Jurkat, Clone E6-1 (cell line): Measurements from ENCODE around the gene MCTP1.

ENCODE experiments used
- DNase-seq: peaks from one replicate; pipeline ENCODE4 v3.0.0-alpha.2; 2011; ENCODE audit warnings: low read depth, low spot score
- H3K4me3 ChIP-seq: 2 replicates; pipeline ENCODE4 v1.5.1; 2011; ENCODE audit warnings: mild to moderate bottlenecking, low read length, control low read depth, moderate library complexity

Gene MCTP1

DNA sequence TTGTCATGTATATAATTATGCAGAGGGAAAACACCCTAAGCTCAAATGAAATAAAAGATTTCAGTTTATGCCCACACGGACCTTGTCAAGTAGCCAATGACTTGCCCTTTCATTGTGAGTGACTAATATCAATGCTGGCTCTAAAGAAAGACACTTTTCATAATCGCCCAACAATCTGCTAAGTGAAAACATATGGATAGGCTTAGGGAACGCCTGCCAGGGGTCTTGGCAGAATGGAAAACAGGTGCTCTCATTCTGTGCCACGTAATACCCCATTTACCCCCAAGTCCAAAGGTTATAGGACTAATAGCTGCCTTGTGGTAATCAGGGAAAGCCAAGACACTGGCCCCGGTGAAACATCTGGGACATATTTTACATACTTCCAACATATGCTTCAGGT is 508.7 kb downstream of the MCTP1 start:
- H3K4me3 ChIP-seq, result no peak overlapping the region
- no peak for DNase-seq

DNA sequence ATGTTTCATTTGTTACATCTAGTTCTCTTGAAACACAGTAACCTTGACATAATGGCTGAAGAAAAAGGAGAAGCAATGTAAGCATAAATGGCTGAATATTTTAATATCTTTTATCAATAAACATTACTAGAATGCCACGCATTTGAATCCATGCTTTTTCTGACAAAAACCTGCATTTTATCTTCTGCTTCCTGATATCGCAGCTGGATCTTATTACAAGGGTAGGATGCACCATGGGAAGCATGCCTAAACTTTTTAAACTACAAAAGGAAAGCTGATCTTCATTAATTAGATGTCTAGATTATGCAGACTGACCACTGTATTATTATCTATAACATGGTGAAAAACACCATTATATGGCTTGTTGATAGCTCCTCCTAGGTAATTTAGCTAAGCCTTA is 509.8 kb downstream of the MCTP1 start:
- DNase-seq, result no peak
- H3K4me3 ChIP-seq, result no peak overlapping the region

DNA sequence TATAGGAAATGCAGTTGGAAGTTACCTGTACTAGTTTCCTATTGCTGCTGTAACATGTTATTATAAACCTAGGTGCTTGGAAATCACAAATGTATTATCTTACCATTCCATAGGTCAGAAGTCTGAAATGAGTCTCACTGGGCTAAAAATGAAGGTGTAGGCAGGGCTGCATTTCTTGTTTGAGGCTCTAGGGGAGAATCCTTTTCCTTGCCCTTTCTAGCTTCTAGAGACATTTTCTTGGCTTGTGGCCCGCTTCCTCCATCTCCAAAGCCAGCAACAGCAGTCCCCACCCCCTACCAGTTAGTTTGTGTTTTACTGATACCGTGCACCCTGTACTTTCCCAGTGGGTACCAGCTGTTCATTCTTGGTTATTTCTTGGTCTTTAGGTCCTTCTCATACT is 513.2 kb downstream of the MCTP1 start:
- no peak for DNase-seq
- no peak overlapping the region for H3K4me3 ChIP-seq

DNA sequence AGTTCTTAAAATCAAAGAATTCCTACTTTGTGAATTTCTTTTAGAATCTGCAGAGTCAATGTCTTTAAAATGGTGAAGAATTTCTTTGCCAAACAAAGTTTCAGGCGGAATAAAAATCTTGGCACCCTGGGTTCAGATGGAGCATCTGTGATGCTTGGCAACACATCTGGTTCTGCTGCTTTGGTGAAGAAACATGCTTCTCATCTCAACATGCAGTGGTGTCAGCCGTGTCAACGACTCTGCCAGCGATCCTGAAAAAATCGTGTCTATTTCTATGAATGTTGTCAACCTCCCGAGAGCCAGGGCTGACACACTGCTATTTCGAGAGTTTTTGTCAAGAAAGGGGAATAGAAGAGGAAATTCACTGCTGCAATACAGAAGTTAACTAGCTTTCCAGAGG is 514.9 kb downstream of the MCTP1 start:
- no peak overlapping the region for H3K4me3 ChIP-seq
- no peak for DNase-seq

DNA sequence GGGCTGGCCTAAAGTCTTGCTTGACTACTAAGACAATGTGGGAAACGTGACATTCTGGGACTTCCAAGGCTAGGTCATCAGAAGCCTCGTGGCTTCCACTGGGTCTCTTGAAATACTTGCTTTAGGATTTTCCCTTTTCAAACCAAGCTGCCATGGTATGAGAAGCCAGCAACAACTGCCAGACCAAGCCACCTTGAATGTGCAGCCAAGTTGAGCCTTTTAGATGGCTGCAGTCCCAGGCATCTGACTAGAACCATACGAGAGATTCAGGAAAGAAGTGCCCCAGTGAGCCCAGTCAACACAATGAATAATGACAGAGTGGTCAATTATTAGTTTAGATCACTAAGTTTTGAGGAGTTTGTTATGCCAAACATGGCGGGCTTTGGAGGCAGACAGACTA is 523.1 kb downstream of the MCTP1 start:
- no peak for DNase-seq
- H3K4me3 ChIP-seq, result no peak overlapping the region

DNA sequence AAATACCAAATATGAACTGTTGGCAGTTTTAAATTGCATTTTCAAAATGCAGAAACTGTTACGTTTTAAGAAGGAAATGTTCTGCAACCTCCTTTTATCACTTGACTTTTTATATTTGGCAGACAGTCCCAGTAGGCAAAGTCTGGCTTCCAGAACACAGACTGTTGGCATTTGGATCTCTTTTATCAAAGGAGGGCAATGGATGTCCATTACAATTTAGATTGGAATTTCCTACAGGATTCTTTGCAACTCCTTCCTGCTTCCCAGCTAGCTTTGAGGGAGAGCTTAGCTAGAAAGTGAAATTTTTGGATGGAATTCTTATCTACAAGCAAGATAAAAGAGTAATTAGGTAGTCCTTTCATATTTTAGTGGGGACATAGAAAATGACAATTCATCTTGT is 523.8 kb downstream of the MCTP1 start:
- no peak for DNase-seq
- no peak overlapping the region for H3K4me3 ChIP-seq

DNA sequence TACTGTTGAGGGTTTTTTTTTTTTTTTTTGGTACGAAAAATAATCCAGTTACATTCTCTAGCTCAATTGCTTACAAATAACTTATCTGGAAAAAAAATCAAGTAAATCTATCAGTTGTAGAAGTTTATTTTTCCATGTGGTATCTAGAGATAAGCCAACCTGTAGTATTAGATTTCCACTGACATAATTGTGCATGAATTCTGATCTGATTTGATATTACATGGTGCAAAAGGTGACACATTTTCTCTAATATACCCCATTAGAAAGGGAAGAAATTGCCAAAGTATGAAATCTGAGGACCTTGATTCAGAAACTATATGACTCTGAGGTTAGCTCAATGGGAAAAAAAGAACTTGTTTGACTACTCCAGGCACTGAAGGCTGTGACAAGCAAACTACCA is 524.9 kb downstream of the MCTP1 start:
- no peak for DNase-seq
- H3K4me3 ChIP-seq, result no peak overlapping the region

DNA sequence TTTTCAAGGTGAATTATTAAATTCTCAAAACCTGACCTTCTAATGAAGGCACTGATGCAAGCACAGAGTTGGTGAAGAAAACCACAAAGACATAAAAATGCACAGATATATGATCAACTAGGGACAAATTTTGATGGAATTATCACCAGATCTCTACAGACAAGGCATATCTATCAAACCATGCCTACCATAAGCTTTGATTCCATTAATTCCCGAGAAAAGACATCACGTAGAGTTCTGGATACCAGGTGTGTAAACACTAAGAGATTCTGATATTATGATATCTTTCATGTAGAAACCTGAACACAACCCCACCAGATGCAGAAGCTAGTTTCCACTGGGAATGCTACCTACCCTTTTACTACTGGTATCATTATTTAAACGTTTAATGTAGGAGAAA is 525.9 kb downstream of the MCTP1 start:
- H3K4me3 ChIP-seq, result no peak overlapping the region
- DNase-seq, result no peak

DNA sequence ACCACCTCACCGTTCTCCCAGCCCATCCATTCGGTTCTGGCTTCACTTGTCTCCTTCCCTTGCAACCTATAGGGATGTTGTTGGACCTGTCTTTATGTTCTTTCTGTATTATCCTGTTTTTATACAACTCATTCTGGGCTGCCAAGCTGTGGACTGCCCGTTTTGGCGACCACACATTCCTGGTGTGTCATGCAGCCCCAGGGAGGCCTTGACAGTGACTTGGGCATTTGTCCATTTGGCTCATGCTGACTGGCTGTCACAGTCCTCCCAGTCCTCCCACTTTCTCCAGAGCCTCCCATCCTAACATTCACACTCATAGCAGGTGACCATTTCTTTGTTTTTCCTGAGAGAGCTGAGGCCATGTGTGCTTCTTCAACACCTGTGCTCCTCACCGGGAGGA is 530.1 kb downstream of the MCTP1 start:
- H3K4me3 ChIP-seq, result no peak overlapping the region
- DNase-seq, result no peak

DNA sequence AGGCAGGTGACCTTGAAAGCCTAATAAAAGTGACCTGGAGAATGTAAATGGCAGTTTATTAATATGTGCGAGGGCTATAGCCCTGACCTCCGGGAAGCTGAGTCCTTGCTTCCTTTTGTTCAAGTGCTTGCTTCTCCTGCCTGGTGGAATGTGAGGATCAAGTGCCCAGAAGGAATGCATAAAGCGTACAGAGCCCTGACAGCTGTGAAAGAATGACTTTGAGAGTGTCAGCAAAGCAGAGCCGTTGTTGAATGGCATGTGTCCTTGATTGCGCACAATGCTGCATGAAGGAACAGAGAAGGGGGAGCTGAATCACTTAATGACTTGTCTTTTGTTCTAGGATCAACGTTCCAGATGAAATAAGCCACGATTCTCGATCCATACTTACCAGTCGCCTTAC is 533.4 kb downstream of the MCTP1 start:
- DNase-seq, result no peak
- no peak overlapping the region for H3K4me3 ChIP-seq

DNA sequence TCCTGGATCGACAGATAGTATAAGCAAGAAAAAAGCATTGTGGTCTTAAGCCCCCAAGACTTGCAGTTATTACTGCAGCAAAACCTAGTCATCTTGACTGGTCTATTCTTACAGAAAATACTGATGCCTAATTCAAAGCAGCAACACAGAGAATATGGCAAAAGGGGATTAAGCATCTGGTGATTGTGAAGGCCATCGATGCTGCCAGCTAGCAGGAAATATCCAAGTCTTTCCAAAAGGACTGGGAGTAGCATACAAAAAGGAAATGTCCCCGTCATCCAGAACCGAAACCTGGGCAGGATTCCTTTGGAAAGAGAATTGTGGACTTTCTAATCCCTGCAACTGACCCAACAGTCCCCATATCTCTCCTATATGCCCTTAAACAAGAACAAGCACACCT is 534.2 kb downstream of the MCTP1 start:
- DNase-seq, result no peak
- no peak overlapping the region for H3K4me3 ChIP-seq

DNA sequence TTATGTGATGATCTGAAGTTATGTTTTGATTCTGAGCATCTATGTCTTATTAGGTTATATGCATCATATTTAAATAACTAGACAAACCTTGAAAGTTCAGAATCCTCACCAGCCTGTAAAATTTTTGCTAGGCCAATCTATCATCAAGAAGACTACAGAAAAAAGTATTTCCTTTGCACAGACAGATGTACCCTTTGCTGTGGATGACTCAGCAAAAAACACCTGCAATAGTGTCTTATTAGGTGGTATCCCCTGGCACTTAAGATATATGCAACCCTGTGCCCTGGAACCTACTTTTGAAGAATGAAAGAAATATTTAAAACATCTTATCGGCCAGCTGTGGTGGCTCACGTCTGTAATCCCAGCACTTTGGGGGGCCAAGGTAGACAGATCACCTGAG is 535.9 kb downstream of the MCTP1 start:
- peak; percentile 32 for DNase-seq
- no peak overlapping the region for H3K4me3 ChIP-seq

DNA sequence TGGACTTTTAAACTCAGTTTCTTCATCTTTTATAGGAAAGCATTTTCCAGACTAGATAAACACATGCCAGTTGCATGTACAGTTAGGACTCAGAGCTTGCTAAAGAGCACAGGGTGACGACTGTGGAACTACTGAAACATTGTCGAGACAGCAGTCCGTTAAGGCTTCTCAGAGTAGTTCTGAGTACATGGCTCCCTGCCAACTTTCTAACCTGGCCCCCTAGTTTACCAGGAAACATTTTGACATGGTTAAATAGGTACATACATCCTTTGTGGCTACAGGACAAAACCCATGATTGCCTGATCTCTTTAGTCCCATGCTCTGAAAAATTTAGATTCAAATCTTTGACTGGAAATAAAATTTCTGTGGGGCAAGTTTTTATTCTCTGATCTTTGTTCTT is 536.7 kb downstream of the MCTP1 start:
- DNase-seq, result peak; percentile 34
- no peak overlapping the region for H3K4me3 ChIP-seq

DNA sequence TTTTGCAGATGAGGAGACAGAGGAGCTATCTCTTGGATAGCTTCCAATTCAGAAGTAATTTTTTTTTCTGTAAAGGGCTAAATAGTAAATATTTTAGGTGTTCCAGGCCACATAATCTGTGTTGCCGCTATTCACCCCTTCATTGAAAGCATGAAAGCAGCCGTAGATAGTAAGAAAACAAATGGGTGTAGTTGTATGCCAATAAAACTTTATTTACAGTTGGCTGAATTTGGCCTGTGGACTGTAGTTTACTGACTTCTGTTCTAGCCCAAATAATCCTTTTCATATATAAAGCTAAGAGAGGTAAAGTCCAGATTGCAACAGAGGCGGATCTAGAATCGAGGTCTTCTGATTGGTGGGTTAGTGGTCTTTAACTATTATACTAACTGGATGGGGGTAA is 537.5 kb downstream of the MCTP1 start:
- no peak overlapping the region for H3K4me3 ChIP-seq
- DNase-seq, result no peak

DNA sequence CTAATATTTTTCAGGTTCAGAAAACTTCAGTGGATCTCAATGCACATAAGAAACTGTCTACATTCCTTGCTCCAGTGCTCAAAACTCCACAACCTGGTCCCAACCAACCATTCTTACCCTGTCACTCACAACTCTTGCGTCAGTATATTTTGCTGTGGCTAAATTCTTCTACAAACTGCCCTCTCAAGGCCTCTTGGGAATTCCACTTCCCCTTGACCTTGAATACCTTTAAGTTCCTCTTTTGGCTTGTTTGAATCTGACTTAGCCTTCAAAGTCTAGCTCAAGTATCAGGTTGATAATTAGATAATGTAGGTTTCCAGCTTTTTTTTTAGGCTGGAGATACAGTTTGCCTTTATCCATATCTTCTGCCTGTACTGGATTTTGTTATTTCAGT is 538.2 kb downstream of the MCTP1 start:
- no peak for DNase-seq
- H3K4me3 ChIP-seq, result no peak overlapping the region

DNA sequence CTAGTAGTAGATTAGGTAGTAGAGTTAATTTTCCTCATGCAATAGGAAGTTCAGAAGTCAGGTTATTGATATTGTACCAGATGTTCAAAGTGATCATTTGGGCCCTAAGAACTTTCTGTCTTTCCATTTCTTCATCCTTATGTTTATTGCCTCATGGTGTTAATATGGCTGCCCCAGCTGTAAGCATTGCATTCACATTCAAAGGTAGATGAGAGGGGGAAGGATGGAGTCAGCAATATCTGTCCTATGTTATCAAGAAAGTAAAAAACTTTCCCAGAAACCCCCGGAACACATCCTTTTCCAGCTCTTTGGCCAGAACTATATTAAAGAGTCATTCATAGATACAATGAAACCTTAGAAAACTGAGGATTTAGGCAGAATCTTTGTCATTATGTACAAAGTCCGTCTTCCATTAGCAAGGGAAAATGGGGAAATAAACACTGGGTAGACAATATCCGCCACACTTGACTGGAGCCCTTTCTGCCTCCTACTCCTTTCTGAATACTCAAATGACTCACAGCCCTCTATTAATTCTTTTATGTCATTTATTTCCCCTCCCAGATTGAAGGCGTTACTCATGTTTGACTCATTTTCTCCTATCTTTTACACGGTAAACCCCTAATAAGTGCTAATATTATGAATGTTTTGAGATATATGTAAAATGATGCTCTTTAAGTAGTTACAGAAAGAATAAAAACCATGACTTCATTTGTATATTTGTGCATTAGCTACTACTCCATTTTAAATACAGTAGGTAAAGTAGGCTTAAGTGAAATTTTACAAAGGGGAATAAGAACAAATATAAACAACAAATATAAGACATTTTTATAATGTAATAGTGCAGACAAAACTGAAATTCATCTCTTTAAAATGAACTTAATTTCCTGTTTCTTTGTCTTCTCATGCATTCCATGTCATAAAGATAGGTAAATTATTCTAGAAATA is 538.8 kb downstream of the MCTP1 start:
- no peak for DNase-seq
- no peak overlapping the region for H3K4me3 ChIP-seq

DNA sequence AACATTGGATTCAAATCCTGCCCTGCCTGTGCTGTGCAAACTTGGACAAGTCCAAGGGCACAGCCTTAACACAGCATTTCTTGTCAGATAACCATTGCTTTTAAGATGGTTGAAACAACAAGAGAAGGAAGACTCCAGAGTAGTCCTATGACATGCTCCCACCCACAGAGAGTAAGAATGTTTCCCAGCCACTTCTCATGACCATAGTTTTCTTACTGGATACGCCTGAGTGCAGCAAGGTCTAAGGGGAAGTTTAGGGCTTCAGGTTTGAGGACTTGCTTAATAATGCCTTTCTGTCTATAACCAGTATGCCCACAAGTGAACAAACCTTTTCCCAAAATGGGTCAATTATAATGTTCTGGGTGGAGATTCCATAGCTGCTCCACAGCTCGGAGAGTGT is 540.0 kb downstream of the MCTP1 start:
- no peak overlapping the region for H3K4me3 ChIP-seq
- no peak for DNase-seq

DNA sequence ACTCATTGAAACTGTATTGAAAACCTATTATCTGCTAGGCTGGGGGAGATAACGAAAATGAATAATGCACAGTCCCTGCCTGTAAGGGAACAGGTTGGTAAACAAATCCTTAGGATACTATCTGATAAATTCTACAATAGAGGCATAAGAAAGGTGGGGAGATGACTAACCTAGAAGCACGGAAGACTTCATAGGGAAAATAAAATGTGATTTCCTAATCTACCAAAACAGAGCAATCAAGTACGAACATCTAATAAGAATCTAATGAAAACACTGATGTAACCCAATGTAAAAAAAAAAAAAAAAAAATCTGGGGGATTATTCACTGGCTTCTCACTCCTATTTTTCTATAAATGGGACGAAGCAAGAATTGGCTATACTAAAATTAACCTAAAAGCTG is 542.0 kb downstream of the MCTP1 start:
- DNase-seq, result no peak
- H3K4me3 ChIP-seq, result no peak overlapping the region

DNA sequence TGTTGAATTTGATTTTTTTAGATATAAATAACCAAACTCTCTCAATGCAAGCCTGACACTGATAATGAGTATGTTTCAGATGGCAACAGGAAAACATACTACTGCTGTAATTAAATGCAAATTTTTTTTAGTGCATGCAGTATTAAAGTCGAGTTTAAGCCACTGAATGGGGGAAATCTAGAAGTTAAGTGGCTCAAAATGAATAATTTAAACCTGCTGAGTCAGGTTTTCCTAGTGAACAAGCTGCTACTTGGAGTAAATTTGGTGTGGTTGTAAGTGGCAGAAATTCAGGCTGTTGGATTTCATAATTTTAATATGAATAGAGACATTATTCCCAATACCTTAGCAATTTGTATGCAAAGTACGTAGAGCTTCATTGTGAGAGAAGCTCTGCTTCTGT is 544.6 kb downstream of the MCTP1 start:
- no peak overlapping the region for H3K4me3 ChIP-seq
- DNase-seq, result no peak

DNA sequence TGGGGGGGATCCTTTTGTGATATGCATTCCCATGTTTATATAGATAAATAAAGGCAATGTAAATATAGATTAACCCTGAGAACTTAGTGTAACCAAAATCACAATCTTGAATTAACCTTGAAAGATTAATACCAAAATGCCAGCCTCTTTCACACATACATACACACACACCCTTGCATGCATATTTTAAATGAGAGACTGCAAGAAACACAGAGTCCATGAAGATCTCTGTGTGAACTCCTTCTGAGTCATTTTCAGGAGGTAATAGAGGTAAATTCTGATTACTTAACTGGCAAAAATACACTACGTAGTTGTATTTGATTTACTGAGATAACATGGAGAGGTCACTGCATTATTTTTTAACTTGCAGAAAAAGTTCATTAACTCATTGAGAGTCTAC is 548.4 kb downstream of the MCTP1 start:
- DNase-seq, result no peak
- no peak overlapping the region for H3K4me3 ChIP-seq

DNA sequence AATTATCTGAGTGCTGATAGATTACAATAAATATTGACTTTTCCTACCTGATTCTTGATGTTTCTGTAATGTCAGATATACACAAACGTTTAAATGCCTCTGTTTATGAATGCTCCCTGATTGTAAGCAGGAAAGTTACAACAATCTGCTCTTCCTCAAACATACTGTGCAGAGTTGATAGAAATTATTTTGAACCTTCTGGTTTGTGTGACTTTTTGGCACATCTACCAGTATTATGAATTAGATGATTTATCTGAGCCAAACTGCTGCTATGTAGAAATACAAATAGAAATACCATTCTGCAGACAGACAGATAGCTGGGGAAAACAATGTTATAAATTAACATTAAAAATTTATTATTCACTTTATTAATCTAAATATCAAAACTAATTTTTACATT is 553.4 kb downstream of the MCTP1 start:
- DNase-seq, result no peak
- H3K4me3 ChIP-seq, result no peak overlapping the region
